VCaP (cell line): ENCODE results near the gene DPF1.

ENCODE experiments used
- H3K27ac ChIP-seq: fragments of 450-650 bp; 2 replicates; pipeline ENCODE4 v1.5.1; 2017
- CTCF ChIP-seq: fragments of 450-650 bp; conservative IDR thresholded peaks from 2 replicates; pipeline ENCODE4 v1.5.1; 2017; ENCODE audit warnings: mild to moderate bottlenecking, moderate library complexity

Gene DPF1

GRCh38 chr19:38168637-38169036 lies 55.4 kb downstream of the DPF1 start:
- no peak for TF ChIP-seq CTCF
- no peak overlapping the region for H3K27ac ChIP-seq

GRCh38 chr19:38165335-38165734 lies 58.7 kb downstream of the DPF1 start:
- TF ChIP-seq CTCF: no peak
- no peak overlapping the region for H3K27ac ChIP-seq

GRCh38 chr19:38164526-38164925 lies 59.5 kb downstream of the DPF1 start:
- H3K27ac ChIP-seq: no peak overlapping the region
- TF ChIP-seq CTCF: no peak

- no peak for TF ChIP-seq CTCF
- no peak overlapping the region for H3K27ac ChIP-seq
Measured at GRCh38 chr19:38163419-38164290, 60.4 kb downstream of the DPF1 start.

- TF ChIP-seq CTCF: no peak
Measured at GRCh38 chr19:38162632-38163031, 61.4 kb downstream of the DPF1 start.

GRCh38 chr19:38162094-38162493 lies 61.9 kb downstream of the DPF1 start:
- H3K27ac ChIP-seq: no peak overlapping the region
- TF ChIP-seq CTCF: no peak

More at GRCh38 chr19:38162632-38163031, 61.4 kb downstream of the DPF1 start:
- H3K27ac ChIP-seq: no peak overlapping the region
